DMS53 treated with DMSO at 0.1 percent for 48 hours (cell line): ENCODE measurements around the gene ATOH1.
A peak's percentile ranks its signal among the peaks of the same experiment; 100 is the strongest.

Experiments used
- DNase-seq: peaks from one replicate; lab custom pipeline; 2025; ENCODE audit not compliant: unreplicated experiment; lab: John Stamatoyannopoulos, UW

ATOH1 gene, protein sequence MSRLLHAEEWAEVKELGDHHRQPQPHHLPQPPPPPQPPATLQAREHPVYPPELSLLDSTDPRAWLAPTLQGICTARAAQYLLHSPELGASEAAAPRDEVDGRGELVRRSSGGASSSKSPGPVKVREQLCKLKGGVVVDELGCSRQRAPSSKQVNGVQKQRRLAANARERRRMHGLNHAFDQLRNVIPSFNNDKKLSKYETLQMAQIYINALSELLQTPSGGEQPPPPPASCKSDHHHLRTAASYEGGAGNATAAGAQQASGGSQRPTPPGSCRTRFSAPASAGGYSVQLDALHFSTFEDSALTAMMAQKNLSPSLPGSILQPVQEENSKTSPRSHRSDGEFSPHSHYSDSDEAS

DNA sequence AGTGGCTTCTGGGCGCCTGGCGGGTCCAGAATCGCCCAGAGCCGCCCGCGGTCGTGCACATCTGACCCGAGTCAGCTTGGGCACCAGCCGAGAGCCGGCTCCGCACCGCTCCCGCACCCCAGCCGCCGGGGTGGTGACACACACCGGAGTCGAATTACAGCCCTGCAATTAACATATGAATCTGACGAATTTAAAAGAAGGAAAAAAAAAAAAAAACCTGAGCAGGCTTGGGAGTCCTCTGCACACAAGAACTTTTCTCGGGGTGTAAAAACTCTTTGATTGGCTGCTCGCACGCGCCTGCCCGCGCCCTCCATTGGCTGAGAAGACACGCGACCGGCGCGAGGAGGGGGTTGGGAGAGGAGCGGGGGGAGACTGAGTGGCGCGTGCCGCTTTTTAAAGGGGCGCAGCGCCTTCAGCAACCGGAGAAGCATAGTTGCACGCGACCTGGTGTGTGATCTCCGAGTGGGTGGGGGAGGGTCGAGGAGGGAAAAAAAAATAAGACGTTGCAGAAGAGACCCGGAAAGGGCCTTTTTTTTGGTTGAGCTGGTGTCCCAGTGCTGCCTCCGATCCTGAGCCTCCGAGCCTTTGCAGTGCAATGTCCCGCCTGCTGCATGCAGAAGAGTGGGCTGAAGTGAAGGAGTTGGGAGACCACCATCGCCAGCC, at the start of gene ATOH1:
ATOH1 (plus strand) TSS at position 422 of the 663 bp plus-strand sequence; CDS start at position 596, 174 bp downstream.
- DNase-seq = peak; percentile 1

DNA sequence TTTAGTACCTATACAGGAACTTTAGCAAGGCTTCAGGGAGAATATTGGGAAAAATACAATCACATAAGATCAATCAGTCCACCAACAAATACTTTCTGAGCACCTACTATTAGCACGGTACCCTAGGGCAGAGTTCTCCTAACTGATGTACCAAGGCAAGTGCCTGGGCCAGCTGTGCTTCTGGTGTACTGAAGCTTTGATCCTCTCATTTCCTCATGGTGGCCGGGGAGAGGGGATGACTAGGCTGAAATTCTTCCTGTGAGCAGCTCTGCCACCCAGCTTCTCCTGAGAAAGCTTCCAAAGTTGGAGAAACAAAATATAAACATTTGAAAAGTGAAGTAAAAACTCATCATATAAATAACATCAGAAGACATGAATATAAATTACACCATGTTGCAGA, 49.3 kb upstream of the ATOH1 start:
- no peak for DNase-seq

DNA sequence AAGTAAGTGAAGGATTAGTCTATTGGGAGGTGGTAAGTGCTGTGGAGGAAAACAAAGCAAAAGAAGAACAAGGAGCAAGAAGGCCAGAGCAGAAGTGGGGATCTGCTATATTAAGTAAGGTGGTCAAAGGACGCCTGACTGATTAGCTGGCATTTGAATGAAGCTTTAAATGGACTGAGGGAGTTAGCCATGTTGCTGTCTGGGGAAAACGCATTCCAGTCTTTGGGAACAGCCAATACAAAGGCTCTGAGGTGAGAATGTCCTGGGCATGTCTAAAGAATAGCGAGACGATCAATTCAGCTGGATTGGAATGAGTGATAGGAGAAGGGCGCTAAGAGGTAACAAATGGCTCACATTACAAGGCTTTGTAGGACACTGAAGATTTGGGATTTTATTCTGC, 48.5 kb upstream of the ATOH1 start:
- DNase-seq = no peak

DNA sequence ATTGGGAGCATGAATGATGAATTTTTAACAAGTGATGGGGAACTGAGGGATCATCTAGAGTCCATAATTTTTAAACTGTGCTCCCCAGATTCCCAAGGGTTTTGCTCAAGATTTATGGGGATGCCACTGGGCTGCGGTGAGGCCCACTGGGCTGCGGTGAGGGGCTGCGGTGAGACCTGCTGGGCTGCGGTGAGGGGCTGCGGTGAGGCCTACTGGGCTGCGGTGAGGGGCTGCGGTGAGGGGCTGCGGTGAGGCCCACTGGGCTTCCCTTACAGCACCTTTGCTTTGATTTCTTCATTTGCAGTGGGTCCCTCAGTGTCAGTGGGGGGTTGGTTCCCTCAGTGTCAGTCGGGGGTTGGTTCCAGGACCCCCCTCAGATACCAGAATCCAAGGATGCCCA, 47.4 kb upstream of the ATOH1 start:
- DNase-seq = no peak

DNA sequence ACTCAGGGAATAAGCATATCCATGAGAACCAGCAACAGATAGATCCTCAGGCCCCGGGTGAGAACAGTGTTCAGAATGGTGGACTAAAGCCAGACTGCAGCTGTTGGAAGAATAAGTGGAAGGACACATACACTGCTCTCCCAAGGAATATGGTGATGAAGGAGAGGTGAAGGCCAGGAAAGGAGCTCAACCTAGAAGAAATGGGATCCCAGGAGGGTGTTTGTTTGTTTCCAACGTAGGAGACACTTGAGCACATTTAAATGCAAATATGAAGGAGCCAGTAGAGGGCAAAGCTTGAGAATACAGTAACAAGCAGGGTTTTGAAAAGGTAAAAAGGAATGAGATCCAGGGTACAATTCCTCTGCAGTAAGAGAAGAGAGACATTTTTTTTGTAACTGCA, 42.4 kb upstream of the ATOH1 start:
- DNase-seq = no peak

DNA sequence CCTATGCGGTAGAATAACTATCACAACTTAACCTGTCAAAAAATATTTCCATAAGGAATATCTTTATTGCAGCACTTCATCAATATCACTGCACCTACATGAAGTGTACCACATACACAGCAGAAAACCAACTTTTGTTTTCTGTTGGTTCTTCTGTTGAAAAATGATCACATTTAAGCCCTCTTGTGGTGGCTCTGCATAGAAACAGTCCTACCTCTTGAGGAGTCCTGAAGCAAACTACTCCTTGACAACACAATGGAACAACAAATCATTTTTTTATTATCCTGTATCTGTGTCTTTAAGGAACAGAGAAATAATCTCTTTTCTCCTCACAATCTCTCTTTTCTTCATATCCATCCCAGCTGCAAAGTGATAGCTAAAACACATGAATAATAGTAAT, 39.8 kb upstream of the ATOH1 start:
- DNase-seq = no peak

DNA sequence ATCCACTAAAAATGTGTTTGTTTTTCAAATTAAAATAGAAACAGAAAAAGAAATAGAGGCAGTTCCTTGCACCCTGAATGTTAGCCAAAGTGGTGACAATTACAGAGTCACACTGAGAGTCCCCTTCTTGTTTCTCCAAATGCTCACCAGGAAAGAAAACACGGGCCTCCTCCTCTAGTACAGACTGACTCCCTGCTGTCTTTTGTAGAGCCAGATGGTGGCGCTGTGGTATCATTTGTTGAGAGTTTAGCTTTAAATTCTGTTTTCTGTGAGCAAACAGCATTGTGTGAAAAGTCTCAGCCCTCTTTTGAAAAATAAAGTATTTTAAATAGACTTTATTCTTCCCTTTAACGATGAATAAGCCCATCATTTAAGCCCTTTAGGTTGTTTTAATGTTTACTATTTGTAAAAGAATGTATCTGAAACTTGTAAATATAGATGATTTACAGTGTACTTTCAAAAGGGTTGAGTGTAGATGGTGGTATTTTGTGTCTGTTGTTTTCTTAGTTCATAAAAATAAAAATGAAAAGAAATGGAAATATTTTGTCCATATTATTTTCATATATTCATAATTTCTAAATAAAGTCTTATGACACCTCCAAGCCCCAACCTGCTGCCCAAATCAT, 36.9 kb upstream of the ATOH1 start:
- DNase-seq = peak; percentile 48

DNA sequence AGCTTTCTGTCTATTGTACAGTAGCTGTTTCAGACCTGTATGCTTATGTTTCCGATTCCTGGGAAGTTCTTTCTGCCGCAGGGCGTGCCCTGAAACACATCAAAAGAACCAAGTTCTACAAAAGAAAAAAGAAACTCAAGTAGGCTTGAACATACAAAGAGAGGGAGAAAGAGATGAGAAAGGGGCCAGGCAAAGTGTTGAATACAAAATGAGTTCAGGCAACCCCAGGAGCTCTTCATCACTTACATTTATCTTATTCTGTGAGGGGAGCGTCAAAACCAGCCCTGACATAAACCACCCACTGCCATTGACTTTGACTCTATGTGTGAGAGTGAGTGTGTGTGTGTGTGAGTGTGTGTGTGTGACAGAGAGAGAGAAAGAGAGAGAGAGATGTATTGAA, 26.5 kb upstream of the ATOH1 start:
- DNase-seq = no peak

DNA sequence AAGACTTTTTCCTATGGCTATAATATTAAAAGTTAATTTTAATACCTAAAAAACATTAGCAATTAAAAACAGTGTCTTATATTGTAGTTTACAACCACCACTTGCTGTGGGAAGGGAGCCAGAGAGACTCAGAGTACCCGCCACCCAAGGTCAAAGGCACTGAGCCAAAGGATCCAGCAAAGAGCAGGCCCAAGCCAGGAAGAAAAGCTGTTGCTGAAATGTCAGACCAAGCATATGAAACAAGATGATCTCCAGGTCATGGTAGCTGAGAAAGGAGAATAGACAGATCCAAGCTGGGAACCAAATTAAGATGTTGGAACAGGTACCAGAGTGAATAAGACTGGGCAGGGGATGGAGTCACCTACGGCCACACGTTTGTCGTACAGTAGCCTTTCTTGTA, 18.8 kb upstream of the ATOH1 start:
- DNase-seq = no peak

DNA sequence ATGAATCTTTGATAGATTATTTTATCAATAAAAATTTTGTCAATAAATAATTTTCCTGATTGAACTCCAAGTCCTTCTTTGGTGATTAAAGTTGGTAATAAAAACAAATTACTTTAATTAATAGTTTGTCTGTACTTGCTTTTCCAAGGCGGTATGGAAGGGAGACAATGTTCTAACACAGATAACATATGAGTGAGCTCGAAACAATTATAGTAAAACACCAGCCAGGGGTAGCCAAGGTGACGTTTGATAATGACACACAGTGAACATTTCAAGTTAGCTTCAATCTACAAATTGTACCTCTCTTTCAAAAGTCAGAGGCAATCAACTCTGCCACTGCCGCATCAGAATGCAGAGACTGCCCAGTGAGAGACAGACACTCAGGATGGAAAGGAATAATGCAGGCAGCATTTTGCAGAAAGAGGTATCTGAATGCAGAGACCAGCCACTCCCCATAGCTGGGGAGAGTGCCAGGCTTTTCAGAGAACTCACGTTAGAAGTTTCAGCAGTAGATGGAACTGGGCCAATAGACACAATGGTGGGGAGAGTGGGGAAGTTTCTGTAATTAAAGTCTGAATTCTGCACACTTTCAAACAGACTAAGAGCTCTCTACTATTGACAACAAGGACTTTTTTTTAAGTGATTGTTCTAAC, 18.1 kb upstream of the ATOH1 start:
- DNase-seq = no peak

DNA sequence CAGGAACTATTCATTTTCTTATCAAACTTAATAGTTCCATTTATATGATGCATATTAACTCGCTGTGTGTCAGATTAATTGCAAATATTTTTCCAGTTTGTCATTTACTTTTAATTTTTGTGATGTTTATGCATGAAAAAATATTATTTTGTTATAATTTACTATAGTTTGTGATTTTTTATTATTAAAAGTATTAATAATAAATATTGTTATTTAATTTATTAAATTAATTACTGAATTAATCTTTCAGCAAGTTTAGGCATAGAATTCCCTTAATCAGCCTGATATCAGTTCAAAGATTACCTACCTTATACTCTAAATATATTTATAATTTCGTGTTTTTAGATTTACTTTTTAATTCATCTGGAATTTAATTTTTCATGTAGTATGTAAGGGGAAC, 15.5 kb upstream of the ATOH1 start:
- DNase-seq = no peak

DNA sequence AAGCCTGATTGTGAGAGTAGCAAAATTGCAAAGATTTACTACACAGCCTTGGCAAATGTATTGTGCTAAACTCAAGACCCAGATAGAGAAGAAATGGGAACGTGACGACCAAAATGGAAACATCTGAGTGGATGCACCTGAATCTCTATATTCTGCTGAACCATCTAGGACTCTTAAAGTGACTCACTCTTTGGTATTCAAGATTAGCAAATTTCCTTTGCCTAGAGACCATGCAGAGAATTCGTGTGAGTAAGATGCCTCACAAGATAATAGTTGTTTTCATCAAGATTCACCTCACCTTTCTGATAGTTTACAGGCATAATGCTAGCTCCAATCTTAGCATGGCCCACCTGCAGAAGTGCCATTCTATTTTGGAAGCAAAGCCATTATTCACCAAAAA, 14.4 kb upstream of the ATOH1 start:
- no peak for DNase-seq

DNA sequence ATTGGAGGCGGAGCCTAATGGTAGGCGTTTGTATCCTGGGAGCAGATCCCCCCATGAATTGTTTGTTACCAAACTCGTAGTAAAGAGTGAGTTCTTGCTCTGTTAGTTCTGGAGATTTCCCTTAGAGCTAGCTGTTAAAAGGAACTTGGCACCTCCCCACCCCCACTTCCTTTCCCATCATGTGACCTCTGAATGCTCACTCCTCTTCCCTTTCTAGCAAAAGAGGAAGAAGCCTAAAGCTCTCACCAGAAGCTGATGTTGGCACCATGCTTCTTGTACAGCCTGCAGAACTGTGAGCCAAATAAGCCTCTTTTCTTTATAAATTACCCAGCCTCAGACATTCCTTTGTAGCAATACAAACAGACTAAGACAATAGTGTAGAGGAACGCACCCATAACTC, 13.8 kb upstream of the ATOH1 start:
- no peak for DNase-seq

DNA sequence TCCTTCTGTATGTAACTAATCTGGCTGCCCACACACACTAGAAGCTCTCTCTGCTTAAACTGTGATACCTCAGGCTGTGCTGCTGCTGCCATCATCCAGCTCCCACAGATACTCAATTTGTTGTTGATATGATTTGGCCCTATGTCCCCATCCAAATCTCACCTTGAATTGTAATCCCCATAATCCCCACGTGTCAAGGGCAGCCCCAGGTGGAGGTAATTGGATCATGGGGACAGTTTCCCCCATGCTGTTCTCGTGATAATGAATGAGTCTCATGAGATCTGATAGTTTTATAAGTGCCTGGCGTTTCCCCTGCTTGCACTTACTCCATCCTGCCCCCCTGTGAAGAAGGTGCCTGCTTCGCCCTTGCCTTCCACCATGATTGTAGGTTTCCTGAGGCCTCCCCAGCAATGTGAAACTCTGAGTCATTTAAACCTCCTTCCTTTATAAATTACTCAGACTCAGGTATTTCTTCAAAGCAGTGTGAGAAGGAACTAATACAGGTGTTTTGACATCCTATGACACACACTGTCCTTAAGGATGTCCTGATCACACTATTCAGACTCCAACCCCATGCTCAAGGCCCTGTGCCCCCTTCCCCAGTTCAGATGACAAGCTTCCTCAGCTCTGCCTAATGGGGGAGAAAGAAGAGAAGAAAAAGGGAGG, 2.9 kb upstream of the ATOH1 start:
- peak; percentile 0 for DNase-seq

DNA sequence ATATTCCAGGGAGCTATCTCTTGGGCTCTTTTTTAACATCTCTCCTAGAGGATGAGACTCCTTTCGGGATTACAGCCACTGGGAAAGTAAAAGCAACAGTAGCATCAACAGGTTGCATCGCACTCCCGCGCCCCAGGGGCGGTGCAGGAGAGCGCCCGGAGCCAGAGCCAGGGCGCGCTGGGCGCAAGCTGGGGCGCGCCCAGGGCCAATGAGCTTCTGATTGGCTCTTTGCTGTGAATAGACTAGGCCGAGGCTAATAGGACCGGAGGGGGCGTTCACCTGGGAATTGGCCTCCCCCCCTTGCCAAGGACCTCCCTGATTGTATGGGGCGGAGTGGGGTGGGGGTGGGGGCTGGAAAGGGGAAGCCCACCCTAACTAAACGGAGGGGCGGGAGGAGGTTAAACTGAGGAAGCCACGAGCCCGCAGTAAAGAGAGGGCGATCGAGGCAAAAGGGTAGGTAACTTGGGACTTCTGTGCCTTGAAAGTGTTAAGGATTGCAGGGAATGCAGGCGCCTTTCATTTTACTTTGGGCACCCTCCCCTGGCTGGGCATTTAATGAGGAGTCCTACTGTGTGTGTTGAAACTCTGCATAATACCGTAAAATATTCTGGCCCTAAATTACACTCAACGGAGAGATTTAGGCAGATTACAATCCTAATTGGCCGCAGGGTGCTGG, 1.1 kb upstream of the ATOH1 start:
- DNase-seq = peak; percentile 11

DNA sequence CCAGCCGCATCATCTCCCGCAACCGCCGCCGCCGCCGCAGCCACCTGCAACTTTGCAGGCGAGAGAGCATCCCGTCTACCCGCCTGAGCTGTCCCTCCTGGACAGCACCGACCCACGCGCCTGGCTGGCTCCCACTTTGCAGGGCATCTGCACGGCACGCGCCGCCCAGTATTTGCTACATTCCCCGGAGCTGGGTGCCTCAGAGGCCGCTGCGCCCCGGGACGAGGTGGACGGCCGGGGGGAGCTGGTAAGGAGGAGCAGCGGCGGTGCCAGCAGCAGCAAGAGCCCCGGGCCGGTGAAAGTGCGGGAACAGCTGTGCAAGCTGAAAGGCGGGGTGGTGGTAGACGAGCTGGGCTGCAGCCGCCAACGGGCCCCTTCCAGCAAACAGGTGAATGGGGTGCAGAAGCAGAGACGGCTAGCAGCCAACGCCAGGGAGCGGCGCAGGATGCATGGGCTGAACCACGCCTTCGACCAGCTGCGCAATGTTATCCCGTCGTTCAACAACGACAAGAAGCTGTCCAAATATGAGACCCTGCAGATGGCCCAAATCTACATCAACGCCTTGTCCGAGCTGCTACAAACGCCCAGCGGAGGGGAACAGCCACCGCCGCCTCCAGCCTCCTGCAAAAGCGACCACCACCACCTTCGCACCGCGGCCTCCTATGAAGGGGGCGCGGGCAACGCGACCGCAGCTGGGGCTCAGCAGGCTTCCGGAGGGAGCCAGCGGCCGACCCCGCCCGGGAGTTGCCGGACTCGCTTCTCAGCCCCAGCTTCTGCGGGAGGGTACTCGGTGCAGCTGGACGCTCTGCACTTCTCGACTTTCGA, 654 bp downstream of the ATOH1 start:
- peak; percentile 18 for DNase-seq

DNA sequence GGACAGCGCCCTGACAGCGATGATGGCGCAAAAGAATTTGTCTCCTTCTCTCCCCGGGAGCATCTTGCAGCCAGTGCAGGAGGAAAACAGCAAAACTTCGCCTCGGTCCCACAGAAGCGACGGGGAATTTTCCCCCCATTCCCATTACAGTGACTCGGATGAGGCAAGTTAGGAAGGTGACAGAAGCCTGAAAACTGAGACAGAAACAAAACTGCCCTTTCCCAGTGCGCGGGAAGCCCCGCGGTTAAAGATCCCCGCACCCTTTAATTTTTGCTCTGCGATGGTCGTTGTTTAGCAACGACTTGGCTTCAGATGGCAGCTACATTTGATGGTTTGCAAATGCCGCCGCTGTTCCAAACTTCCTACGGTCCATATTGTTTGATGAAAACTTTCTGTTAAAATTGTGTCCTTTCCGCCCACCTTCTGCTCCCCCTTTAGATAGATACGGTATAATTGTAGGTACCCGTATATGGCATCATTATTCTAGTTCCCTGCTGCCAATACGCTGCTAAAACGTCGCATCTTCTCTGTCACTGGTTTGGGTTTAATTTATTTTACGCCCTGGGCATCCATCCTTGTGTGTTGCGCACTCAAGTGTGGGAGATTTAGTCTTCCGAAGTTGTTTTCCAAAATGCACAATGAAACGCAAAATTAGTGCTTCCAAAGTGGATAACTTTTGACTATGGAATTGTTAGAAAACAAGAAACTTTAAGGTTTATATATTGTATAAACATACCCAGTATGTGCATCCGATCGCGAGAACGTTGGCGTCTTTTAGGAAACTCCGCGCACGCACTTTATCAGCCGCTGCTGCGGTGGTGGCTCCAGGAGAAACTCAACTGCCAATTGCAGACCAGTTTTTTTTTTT, 1.5 kb downstream of the ATOH1 start:
- no peak for DNase-seq

DNA sequence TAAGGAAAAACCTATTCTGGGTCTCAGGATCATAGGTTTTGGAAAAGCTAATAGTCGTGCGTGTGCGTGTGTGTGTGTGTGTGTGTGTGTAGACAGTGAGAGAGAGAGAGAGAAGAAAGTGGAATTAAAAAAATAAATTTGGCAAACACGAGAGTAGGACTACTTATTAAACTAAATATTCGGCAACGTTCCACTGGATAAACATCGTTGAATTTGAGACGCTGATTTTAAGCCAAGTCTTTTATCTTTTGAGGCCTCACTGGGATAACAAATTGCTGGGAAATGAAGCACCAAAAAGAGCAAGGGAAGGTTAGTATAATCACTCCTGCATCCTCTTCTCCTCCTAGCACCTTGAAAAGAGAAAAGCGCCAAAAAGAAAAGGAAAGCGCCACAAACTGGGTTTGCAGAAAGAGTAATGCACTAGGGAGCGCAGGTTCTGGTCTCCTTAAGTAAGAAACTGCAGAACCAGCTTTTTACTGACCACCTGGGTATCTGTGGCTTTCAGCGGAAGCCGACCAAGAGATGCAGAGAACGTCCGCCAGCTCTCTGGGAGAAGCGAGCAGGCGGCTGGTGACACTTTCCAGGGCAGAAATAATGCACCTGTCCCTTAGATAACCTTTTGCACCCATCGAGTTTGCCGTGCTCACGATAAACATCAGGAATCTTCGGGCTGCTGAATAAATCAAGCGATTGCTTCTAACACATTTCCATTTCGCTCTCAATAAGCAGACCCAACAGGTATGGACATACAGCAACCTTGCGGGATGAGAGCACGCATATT, 3.4 kb downstream of the ATOH1 start:
- no peak for DNase-seq
